ENCODE results near the gene ANKMY1.

DNA sequence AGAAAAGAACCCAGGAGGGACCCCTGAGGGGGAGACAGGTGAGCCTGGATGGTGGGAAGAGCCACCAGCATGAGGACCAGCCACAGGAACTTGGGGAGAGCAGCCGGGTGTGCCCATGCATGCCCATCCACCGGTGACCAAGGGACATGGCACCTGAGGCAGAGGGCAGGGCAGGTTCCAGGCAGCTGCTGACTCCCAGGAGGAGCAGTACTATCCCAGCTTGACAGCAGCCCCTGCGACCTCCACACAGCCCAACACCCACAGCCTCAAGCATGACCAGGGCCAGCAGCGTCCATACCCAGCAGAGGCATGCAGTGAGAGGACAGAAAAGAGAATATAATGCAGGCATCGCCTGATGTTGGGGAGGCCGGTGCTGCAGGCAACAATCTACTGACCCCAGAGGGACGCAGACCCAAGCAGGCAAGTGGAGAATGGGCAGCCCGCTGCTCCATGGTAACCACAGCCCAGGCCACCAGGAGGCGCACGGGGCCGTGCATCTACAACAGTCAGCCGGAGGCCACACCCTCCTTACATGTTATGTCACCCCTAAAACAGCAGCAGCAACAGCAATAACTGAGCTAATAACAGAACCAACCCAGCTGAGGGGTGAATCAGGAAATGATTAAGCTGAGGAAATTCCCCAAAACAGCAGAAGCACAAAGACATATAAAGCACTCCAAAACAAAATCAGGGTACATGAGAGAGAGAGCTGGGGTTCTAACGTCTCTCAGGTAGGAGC lies 44.1 kb downstream of the ANKMY1 start:
- TF ChIP-seq, protein P1, sequence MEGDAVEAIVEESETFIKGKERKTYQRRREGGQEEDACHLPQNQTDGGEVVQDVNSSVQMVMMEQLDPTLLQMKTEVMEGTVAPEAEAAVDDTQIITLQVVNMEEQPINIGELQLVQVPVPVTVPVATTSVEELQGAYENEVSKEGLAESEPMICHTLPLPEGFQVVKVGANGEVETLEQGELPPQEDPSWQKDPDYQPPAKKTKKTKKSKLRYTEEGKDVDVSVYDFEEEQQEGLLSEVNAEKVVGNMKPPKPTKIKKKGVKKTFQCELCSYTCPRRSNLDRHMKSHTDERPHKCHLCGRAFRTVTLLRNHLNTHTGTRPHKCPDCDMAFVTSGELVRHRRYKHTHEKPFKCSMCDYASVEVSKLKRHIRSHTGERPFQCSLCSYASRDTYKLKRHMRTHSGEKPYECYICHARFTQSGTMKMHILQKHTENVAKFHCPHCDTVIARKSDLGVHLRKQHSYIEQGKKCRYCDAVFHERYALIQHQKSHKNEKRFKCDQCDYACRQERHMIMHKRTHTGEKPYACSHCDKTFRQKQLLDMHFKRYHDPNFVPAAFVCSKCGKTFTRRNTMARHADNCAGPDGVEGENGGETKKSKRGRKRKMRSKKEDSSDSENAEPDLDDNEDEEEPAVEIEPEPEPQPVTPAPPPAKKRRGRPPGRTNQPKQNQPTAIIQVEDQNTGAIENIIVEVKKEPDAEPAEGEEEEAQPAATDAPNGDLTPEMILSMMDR (IDR thresholded peaks at IDR 0.05; ENCODE audit: low read depth, low read length): peak; percentile 71
- TF ChIP-seq EZH2phosphoT487 (IDR thresholded peaks at IDR 0.05; ENCODE audit: low read depth): no peak

Data from OCI-LY3 (cell line).